Endothelial cell of umbilical vein (primary cell): Measurements from ENCODE around the gene RAG1.

Experiments used
- CTCF ChIP-seq, 2 donors: IDR thresholded peaks; 1 replicate in 1 of 2; 2 replicates in 1 of 2; pipeline ENCODE4 v1.5.1; 2011; ENCODE audit warnings: low read length in 2 of 2, mild to moderate bottlenecking in 2 of 2, moderate library complexity in 2 of 2, control low read depth in 1 of 2, inconsistent platforms in 1 of 2, low read depth in 1 of 2; ENCODE audit not compliant: insufficient read depth in 1 of 2; ENCODE audit errors: extremely low read depth in 1 of 2
- MAX ChIP-seq: IDR thresholded peaks from 2 replicates; pipeline ENCODE4 v1.6.1; 2011; ENCODE audit not compliant: insufficient read depth, insufficient read length
- MYC ChIP-seq: IDR thresholded peaks from one replicate; pipeline ENCODE4 v1.6.1; 2011; ENCODE audit warnings: mild to moderate bottlenecking, low read depth, low read length
- POLR2AphosphoS5 ChIP-seq: IDR thresholded peaks from 2 replicates; pipeline ENCODE4 v1.6.1; 2012; ENCODE audit warnings: low read depth, mild to moderate bottlenecking, control low read depth, low read length, moderate library complexity; ENCODE audit not compliant: insufficient read depth

GRCh38 chr11:36596880-36597279 lies 29.1 kb downstream of the RAG1 start:
- TF ChIP-seq POLR2AphosphoS5 (no peak), CTCF (IDR thresholded peaks at IDR 0.05; ENCODE audit: extremely low read depth in 1 of 2, insufficient read depth in 1 of 2, low read depth in 1 of 2, low read length in 2 of 2) (no peak), MAX (no peak), MYC (no peak)
